A673 (cell line): Measurements from ENCODE around the gene EVA1C. TPM values are rescaled to one million over a fixed set of nuclear protein-coding genes. Genes with fewer than 3 reads are reported as not detected.

Source experiments
- BruUV-seq: library from RNA; stranded (reverse); fragments of 400-500 nt; replicated peaks from 2 replicates; lab custom pipeline; 2021; lab: Mats Ljungman, UMichigan
- CTCF ChIA-PET: fragments of 300-600 bp; sonication (Branson Sonifier 250); formaldehyde crosslinking; loops from one replicate; lab custom pipeline; 2022; ENCODE audit warnings: antibody characterized with exemption; lab: Charles Lee
- POLR2A ChIA-PET: fragments of 300-600 bp; sonication (Branson Sonifier 250); formaldehyde crosslinking; loops from one replicate; lab custom pipeline; 2022; ENCODE audit warnings: antibody characterized with exemption; ENCODE audit not compliant: low non-redundant PET; lab: Charles Lee
- DNase-seq: peaks from one replicate; pipeline ENCODE4 v3.0.0-alpha.2; 2015; ENCODE audit warnings: low spot score
- H3K27ac ChIP-seq: fragments of 200-600 bp; sonication (generic); 2 replicates; pipeline ENCODE4 v1.5.1; 2016; ENCODE audit warnings: mixed run types, low read depth, mild to moderate bottlenecking, mixed read lengths, antibody characterized with exemption, low read length; ENCODE audit not compliant: poor library complexity, severe bottlenecking
- H3K27me3 ChIP-seq: fragments of 200-600 bp; sonication (generic); replicated peaks from 2 replicates; pipeline ENCODE4 v1.6.1; 2017; ENCODE audit warnings: mixed run types, low read depth, mild to moderate bottlenecking, mixed read lengths, antibody characterized with exemption, low read length; ENCODE audit not compliant: insufficient read depth, poor library complexity
- H3K36me3 ChIP-seq: fragments of 200-600 bp; sonication (generic); 2 replicates; pipeline ENCODE4 v1.6.1; 2016; ENCODE audit warnings: mixed run types, mild to moderate bottlenecking, mixed read lengths, antibody characterized with exemption, low read length; ENCODE audit not compliant: insufficient read depth, poor library complexity, severe bottlenecking
- H3K4me1 ChIP-seq: fragments of 200-600 bp; sonication (generic); 2 replicates; pipeline ENCODE4 v1.6.1; 2017; ENCODE audit warnings: mixed run types, mild to moderate bottlenecking, mixed read lengths, antibody characterized with exemption, low read length; ENCODE audit not compliant: insufficient read depth, poor library complexity, severe bottlenecking
- H3K4me3 ChIP-seq: fragments of 200-600 bp; sonication (generic); 2 replicates; pipeline ENCODE4 v1.5.1; 2016; ENCODE audit warnings: low read depth, mixed run types, mild to moderate bottlenecking, mixed read lengths, low read length; ENCODE audit not compliant: poor library complexity, severe bottlenecking
- H3K9me3 ChIP-seq: fragments of 200-600 bp; sonication (generic); 2 replicates; pipeline ENCODE4 v1.6.1; 2016; ENCODE audit warnings: mixed run types, low read depth, mild to moderate bottlenecking, mixed read lengths, antibody characterized with exemption, low read length; ENCODE audit not compliant: poor library complexity, severe bottlenecking
- EZH2 ChIP-seq: fragments of 200-600 bp; sonication (generic); IDR thresholded peaks from 2 replicates; pipeline ENCODE4 v1.6.1; 2017; ENCODE audit warnings: borderline replicate concordance, low read depth, mild to moderate bottlenecking, mixed read lengths, antibody characterized with exemption, low read length; ENCODE audit not compliant: poor library complexity, severe bottlenecking
- intact Hi-C: fragments of 100-400 bp; cut with micrococcal nuclease; formaldehyde crosslinking; loops from one replicate; pipeline ENCODE4 v1.10.0; 2022; ENCODE audit not compliant: unreplicated experiment
- total RNA-seq: library from RNA; stranded (reverse); gene quantifications from 2 replicates; pipeline ENCODE4 v1.2.3, GENCODE V29; 2021
- TF ChIP-seq, protein P1 (sequence below): fragments of 300-800, 200-600 bp; sonication (generic); conservative IDR thresholded peaks from 2 replicates; pipeline ENCODE4 v1.5.1; 2017; ENCODE audit warnings: low read depth, mild to moderate bottlenecking, antibody characterized with exemption, low read length, moderate library complexity, mixed read lengths

The EVA1C gene
- total RNA-seq, 1 experiment from 2014 or later = 7.2 TPM

GRCh38 chr21:32370998-32371766 lies 41.3 kb upstream of the EVA1C start:
- Histone ChIP-seq H3K27ac (no peak overlapping the region), H3K9me3 (no peaks in the 10 kb centered on the region)

GRCh38 chr21:32371913-32372314 lies 40.6 kb upstream of the EVA1C start:
- no peaks in the 10 kb centered on the region for H3K4me1 ChIP-seq
- TF ChIP-seq EZH2 = no peak
- intact Hi-C loops = no loop called here
- no peak for DNase-seq
- H3K36me3 ChIP-seq = peaks cover 71% of the 10 kb centered on the region
- H3K27ac ChIP-seq = no peak overlapping the region
- no peaks in the 10 kb centered on the region for H3K9me3 ChIP-seq
- ChIA-PET CTCF (no interaction called here), POLR2A (no interaction called here)
- no peaks in the 10 kb centered on the region for H3K27me3 ChIP-seq
- no peak overlapping the region for H3K4me3 ChIP-seq
- BruUV-seq = no TSS peak

More at GRCh38 chr21:32370998-32371766, 41.3 kb upstream of the EVA1C start:
- intact Hi-C loops = no loop called here
- no peak overlapping the region for H3K4me3 ChIP-seq
- H3K36me3 ChIP-seq = peaks cover 74% of the 10 kb centered on the region
- ChIA-PET POLR2A (no interaction called here), CTCF (no interaction called here)
- BruUV-seq = no TSS peak
- no peaks in the 10 kb centered on the region for H3K4me1 ChIP-seq
- DNase-seq = no peak
- no peak for TF ChIP-seq EZH2
- TF ChIP-seq, protein P1, sequence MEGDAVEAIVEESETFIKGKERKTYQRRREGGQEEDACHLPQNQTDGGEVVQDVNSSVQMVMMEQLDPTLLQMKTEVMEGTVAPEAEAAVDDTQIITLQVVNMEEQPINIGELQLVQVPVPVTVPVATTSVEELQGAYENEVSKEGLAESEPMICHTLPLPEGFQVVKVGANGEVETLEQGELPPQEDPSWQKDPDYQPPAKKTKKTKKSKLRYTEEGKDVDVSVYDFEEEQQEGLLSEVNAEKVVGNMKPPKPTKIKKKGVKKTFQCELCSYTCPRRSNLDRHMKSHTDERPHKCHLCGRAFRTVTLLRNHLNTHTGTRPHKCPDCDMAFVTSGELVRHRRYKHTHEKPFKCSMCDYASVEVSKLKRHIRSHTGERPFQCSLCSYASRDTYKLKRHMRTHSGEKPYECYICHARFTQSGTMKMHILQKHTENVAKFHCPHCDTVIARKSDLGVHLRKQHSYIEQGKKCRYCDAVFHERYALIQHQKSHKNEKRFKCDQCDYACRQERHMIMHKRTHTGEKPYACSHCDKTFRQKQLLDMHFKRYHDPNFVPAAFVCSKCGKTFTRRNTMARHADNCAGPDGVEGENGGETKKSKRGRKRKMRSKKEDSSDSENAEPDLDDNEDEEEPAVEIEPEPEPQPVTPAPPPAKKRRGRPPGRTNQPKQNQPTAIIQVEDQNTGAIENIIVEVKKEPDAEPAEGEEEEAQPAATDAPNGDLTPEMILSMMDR = no peak
- H3K27me3 ChIP-seq = no peaks in the 10 kb centered on the region

- Histone ChIP-seq H3K4me1 (no peaks in the 10 kb centered on the region), H3K27me3 (no peaks in the 10 kb centered on the region), H3K27ac (no peak overlapping the region), H3K4me3 (no peak overlapping the region), H3K9me3 (no peaks in the 10 kb centered on the region), H3K36me3 (peaks cover 69% of the 10 kb centered on the region)
- no TSS peak for BruUV-seq
- TF ChIP-seq EZH2 = no peak
- TF ChIP-seq, protein P1 = no peak
- CTCF ChIA-PET = no interaction called here
- DNase-seq = no peak
- POLR2A ChIA-PET = no interaction called here
- intact Hi-C loops = no loop called here
These were observed 39.8 kb upstream of the EVA1C start for GRCh38 chr21:32372755-32373154.
